Progenitor cell of endocrine pancreas (in vitro differentiated cells): ENCODE measurements around the gene PLPP6. TPM values are rescaled to one million over a fixed set of nuclear protein-coding genes. Genes with fewer than 3 reads are reported as not detected.

Experiments
- DNase-seq: peaks from one replicate; pipeline ENCODE4 v3.0.0; 2021; ENCODE audit warnings: low spot score; ENCODE audit not compliant: unreplicated experiment
- H3K27ac Mint-ChIP-seq: 2 replicates; pipeline ENCODE4 v1.8.0; 2021; ENCODE audit warnings: mild to moderate bottlenecking, moderate library complexity, mixed read lengths
- H3K27me3 Mint-ChIP-seq: 2 replicates; pipeline ENCODE4 v1.8.0; 2021; ENCODE audit warnings: mixed read lengths
- H3K36me3 Mint-ChIP-seq: 2 replicates; pipeline ENCODE4 v1.8.0; 2022; ENCODE audit warnings: mixed read lengths; ENCODE audit not compliant: insufficient read depth
- H3K4me1 Mint-ChIP-seq: 2 replicates; pipeline ENCODE4 v1.8.0; 2021; ENCODE audit warnings: low read depth, mixed read lengths
- H3K4me3 Mint-ChIP-seq: 2 replicates; pipeline ENCODE4 v1.8.0; 2021; ENCODE audit warnings: low read depth, mild to moderate bottlenecking, moderate library complexity, mixed read lengths
- H3K9me3 Mint-ChIP-seq: 2 replicates; pipeline ENCODE4 v1.8.0; 2021; ENCODE audit warnings: low read depth, mixed read lengths
- total RNA-seq: library from RNA; stranded (reverse); gene quantifications from 2 replicates; pipeline ENCODE4 v1.2.1, GENCODE V29; 2021
- TF ChIP-seq, protein P1 (sequence below): fragments of 200-600 bp; sonication (generic); IDR thresholded peaks from one replicate; pipeline ENCODE4 v1.5.0; 2021; ENCODE audit warnings: antibody characterized with exemption, mild to moderate bottlenecking; ENCODE audit not compliant: unreplicated experiment

PLPP6 gene
- total RNA-seq, 1 donor from 2014 or later: 21.2 TPM

DNA sequence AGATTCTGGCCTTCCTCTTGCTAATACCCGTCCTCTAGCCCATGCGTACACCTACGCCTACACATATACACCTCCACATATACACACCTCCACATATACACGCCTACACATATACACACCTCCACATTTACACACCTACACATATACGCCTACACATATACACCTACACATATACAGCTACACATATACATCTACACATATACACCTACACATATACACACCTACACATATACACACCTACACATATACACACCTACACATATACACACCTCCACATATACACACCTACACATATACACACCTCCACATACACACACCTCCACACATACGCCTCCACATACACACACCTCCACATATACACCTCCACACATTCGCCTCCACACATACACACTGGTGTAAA, 51.8 kb downstream of the PLPP6 start:
- H3K27ac Mint-ChIP-seq: no peak overlapping the region
- H3K27me3 Mint-ChIP-seq: no peaks in the 10 kb centered on the region
- peaks cover 45% of the 10 kb centered on the region for H3K36me3 Mint-ChIP-seq
- H3K4me3 Mint-ChIP-seq: no peak overlapping the region
- DNase-seq: no peak
- peaks cover 6% of the 10 kb centered on the region for H3K9me3 Mint-ChIP-seq
- H3K4me1 Mint-ChIP-seq: no peaks in the 10 kb centered on the region
- TF ChIP-seq, protein P1, sequence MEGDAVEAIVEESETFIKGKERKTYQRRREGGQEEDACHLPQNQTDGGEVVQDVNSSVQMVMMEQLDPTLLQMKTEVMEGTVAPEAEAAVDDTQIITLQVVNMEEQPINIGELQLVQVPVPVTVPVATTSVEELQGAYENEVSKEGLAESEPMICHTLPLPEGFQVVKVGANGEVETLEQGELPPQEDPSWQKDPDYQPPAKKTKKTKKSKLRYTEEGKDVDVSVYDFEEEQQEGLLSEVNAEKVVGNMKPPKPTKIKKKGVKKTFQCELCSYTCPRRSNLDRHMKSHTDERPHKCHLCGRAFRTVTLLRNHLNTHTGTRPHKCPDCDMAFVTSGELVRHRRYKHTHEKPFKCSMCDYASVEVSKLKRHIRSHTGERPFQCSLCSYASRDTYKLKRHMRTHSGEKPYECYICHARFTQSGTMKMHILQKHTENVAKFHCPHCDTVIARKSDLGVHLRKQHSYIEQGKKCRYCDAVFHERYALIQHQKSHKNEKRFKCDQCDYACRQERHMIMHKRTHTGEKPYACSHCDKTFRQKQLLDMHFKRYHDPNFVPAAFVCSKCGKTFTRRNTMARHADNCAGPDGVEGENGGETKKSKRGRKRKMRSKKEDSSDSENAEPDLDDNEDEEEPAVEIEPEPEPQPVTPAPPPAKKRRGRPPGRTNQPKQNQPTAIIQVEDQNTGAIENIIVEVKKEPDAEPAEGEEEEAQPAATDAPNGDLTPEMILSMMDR: no peak

DNA sequence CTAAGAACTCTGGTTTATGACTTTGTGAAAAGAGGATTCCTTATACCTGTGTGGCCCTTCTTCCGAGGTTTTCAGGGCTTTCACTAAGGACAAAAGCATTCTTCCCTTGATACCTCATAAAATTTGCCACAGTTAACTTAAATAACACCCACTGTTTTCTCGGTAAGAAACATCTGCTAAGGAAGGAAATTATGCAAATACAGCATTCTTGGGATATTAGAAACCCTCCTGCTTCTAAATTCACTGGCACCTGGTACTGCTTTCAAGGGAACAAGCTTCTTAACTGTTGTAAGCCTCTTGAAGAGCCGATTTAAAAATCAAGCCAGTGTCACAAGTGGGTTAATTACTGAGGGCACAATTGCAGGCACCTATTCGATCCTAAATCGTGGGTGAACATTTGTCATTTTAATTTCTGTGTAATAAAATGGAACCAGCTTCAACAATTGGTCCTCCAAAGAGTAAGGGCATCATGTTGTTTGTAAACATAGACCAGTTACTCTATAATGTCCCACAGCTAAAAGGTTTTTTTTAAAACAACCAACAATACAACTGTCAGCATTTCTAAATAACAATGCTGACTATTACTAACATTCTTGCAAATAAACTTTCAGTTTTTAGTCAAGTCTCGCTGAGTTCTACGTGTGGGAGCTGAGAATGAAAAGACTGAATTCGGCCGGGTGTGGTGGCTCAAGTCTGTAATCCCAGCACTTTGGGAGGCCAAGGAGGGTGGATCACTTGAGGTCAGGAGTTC, 52.3 kb downstream of the PLPP6 start:
- DNase-seq: no peak
- TF ChIP-seq, protein P1: no peak
- H3K27ac Mint-ChIP-seq: no peak overlapping the region
- H3K27me3 Mint-ChIP-seq: no peaks in the 10 kb centered on the region
- H3K9me3 Mint-ChIP-seq: peaks cover 6% of the 10 kb centered on the region
- H3K36me3 Mint-ChIP-seq: peaks cover 44% of the 10 kb centered on the region
- peaks cover 4% of the 10 kb centered on the region for H3K4me1 Mint-ChIP-seq
- no peak overlapping the region for H3K4me3 Mint-ChIP-seq

Other genes with a start within 250 kb of the PLPP6 start
- gene SLC1A1, start 171.8 kb upstream of the PLPP6 start, total RNA-seq: 3.8 and 5.6 TPM in 2 replicates
- gene SPATA6L, start 4.2 kb downstream of the PLPP6 start, total RNA-seq: 7.1 and 7.8 TPM in 2 replicates
- 15.5 and 16.6 TPM in 2 replicates for gene CDC37L1, start 17.3 kb downstream of the PLPP6 start, total RNA-seq
- gene AK3, start 78.9 kb downstream of the PLPP6 start, total RNA-seq: 69.1 and 73.6 TPM in 2 replicates
- gene RCL1, start 130.7 kb downstream of the PLPP6 start, total RNA-seq: 18.2 and 18.7 TPM in 2 replicates